GM19467 (cell line): ENCODE results near the gene RNF175.
A peak's percentile ranks its signal among the peaks of the same experiment; 100 is the strongest.
"Not testable (repeated sequence)": the region's sequence is repeated elsewhere in the genome, so short reads cannot be mapped to it uniquely, and the experiment has no call there.

ENCODE experiments used
- ATAC-seq: cut with Tn5 transposase; IDR thresholded peaks from one replicate; pipeline ENCODE4 v1.9.1; 2021; ENCODE audit warnings: mild to moderate bottlenecking, moderate library complexity; ENCODE audit not compliant: unreplicated experiment

Gene RNF175

GRCh38 chr4:153684971-153685371 lies 74.9 kb downstream of the RNF175 start:
- ATAC-seq, result no peak

GRCh38 chr4:153684182-153684970 lies 75.4 kb downstream of the RNF175 start, which contains the start of gene TLR2:
Gene TLR2, plus strand, starts transcription at chr4:153684280. Its CDS starts 18,628 bp downstream, at chr4:153702908.
- peak; percentile 91 for ATAC-seq

- ATAC-seq, result no peak
Measured at GRCh38 chr4:153683763-153684181, 76.1 kb downstream of the RNF175 start.

- no peak for ATAC-seq
Measured at GRCh38 chr4:153679486-153679885, 80.3 kb downstream of the RNF175 start.

- ATAC-seq, result no peak
Measured at GRCh38 chr4:153676984-153677383, 82.8 kb downstream of the RNF175 start.

- no peak for ATAC-seq
Measured at GRCh38 chr4:153676486-153676885, 83.3 kb downstream of the RNF175 start.

GRCh38 chr4:153669838-153670237 lies 90.0 kb downstream of the RNF175 start:
- ATAC-seq, result no peak

- no peak for ATAC-seq
Measured at GRCh38 chr4:153668647-153669046, 91.2 kb downstream of the RNF175 start.

- not testable (repeated sequence) for ATAC-seq
Measured at GRCh38 chr4:153666505-153666904, 93.3 kb downstream of the RNF175 start.

- no peak for ATAC-seq
Measured at GRCh38 chr4:153663667-153664066, 96.2 kb downstream of the RNF175 start.

GRCh38 chr4:153661908-153662307 lies 97.9 kb downstream of the RNF175 start:
- no peak for ATAC-seq

GRCh38 chr4:153661215-153661822 lies 98.5 kb downstream of the RNF175 start:
- ATAC-seq, result no peak
